Activated CD4-positive, alpha-beta T cell treated with anti-CD3 and anti-CD28 coated beads, Interleukin-2, Interleukin-6, amounts not matched to agents 100 ng/mL and 50 ng/mL, durations not matched to agents 16 hours and 8 hours (primary cell): ENCODE measurements around the gene ELMO2.

Experiments
- DNase-seq: peaks from one replicate; pipeline ENCODE4 v3.0.0-alpha.2; 2020

Gene ELMO2

DNA sequence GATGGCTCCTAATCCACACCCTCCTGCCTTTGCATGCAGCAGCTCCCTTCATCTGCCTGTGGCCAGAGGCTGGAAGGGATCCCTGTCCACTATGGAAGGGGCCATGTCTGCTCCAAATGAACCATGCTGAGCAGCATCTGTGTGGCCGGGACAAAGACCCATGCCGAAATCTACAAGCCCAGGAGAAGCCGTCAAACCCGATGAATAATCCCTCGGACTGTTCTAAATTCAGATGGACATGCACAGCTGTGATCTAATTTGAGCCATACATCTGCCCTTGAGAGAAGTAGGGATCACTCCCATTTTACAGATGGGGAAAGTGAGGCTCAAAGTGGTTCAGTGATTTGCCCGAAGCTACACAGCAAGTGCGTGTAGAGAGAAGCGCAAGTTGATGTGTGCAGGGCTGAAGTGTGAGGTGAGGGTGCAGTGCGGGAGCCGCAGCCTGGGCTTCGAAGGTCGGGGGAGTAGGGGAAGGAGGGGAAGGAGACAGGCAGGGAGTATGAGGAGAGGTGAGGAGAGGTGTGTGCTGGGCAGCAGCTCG is 75.5 kb downstream of the ELMO2 start:
- no peak for DNase-seq

DNA sequence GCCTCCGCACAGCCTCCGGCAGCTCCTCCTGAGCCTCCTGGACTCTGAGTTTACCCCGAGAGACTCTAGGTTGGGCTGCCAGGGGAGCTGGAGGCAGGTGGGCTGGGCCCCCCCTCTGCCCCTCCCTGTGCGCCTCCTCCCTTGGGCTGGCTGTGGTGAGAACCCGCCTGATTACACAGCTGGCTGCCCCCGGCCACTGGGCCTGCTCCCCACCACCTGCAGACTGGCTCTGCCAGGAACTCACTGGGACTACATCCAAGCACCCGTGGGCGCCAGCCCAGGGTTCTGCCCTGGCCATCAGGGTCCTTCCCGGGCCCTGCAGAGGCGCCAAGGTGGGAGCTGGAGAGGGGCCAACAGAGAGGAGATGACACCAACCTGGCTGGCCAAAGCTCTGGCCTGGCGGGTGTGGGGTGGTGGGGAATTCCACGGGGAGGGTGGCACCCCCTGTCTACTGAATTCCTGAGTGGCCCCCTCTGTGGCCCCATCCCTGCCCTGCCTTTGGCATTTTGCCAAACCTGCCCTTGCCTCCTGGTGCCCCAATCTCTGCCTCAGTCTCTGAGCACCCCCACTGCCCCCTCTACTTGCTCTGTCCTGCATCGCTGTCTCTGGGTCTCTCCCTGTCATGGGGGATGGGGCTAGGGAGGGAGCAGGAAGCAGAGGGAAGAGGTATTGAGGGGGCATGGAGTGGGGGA is 76.2 kb downstream of the ELMO2 start:
- no peak for DNase-seq

DNA sequence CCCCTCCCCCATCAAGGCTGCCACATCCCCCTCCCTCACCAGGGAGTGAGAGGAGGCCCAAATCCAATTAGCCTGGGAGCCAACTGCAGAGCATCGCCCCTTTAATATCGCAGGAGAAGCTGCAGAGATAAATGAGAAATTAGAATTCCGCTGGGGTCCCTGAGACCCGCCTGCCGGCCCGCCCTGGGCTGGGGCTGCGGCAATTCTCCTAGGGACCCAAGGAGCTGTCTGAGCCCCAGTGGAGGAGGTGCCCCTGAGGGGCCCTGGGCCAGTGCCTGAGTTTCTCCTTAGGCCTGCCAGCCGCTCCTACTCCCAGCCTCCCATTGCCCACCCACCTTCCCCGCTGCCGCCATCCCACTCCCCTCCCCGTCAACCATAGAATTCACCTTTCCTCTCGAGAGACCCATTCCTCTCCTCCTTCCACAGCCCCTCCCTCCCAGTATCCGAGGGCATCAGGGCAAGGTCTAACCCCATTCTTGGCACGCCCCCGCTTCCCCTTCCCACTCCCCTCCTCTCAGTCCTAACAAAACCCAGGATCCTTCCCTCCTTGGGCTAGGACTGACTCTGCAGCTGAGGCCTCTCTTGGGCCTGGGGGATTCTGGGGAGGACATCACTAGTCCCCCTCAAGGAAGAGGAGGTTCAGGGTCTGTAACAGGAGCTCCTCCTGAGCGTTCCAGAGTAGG is 78.1 kb downstream of the ELMO2 start:
- no peak for DNase-seq

- no peak for DNase-seq
Observed at GRCh38 chr20:46327557-46327956, 78.9 kb downstream of the ELMO2 start.

DNA sequence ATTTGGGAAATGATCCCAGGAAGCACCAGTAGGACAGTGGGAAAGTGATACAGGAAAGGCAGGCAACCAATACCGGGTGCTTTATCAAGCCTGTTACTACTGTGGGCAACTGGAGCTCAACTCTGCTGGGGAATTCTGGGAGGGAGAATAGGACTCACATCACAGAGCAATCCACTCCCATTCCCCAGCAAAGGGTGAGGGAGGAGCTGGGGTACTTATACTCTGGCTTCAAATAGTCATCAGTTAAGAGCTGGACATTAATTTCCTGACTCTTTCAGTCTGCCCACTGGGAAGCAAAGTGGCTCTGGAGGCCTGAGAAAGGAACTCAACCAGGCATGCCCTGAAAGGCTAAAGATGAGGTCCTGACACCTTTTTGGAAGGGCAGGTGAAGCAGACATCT is 80.6 kb downstream of the ELMO2 start:
- no peak for DNase-seq

DNA sequence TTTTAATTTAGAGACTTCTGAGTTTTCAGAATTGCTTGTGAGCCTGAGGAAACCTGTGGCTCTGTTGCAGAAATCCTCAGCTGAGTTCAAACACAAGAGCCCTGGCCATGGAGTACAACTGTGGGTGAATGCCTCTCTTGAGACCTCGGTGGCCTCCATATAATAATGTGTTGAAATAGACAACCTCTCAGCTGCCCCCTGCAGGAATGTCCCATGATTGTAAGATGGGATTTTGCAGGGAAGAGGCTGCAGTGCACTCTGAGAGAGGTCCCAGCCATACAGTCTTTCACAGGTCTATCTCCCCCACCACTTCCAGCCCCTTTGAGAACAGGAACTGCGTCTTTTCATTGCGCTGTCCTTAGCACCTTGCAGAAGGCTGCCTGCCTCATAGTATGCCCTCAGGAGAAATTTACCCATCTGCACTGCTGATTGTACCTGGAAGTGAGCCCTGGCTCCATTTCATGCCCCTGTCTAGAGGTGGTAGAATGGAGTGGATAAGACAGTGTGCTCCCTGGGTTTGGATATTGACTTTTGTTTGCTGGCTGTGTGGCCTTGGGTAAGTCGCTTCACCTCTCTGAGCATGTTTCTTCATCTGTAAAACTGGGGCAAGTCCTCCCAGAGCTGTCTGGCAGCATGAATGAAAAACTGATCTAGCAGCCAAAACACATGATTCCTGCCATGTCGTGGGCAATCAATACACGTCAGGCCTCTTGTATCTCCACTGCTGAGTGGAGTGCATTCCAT is 81.3 kb downstream of the ELMO2 start:
- peak; percentile 15 for DNase-seq

DNA sequence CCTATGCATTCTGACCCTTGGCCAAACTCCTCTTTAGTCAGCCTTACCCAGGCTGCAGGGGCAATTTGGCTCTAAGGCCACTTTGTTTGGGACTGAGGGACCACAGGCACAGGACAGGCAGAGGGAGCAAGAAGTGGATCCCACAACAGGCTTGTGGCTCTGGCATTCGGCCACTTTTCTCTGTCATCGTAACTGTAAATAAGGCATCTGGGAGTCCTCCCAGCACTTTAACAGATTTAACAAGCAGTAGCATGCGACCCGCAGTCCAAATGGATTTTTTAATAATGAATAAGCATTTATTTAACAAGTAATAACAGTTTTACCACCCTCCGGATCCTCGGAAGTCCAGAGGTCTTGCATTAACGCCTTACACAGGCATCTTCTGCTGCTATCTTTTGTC is 82.0 kb downstream of the ELMO2 start:
- DNase-seq, result no peak

DNA sequence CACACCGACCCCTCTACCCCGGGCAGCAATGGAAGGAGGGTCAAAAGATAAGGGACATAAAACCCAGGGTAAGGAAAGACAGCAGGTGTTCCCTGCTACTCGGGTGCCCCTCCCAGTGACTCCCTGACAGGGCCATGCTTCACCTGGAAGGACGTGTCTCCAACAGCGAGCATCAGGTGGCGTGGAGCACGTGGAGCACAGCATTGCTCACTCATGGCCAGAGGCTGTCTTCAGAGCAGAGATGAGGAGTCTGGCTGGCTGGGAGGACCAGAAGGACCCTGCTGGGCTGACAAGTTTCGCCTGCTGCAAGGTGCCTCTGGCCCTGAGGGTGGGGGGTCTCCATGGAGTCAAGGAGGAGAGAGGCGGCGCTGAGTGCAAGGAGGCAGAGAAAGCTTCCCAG is 82.9 kb downstream of the ELMO2 start:
- DNase-seq, result no peak

DNA sequence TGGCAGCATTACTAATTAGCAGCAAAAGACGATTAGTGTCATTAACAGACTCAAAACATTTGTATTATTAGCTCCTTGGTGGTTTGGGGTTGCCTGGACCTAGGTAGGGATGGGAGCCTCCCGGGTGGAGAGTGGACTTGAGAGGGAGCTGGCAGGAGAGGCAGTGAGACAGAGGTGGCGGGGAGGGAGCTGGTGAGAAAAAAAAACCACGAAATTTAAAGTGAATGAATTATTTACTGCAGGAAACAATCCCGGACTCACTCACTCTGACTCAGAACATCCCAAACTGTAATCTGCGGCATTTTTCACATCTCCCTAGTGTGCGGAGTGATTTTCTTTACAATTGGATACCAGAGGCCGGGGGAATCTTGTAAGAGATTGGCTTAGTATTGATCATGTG is 83.8 kb downstream of the ELMO2 start:
- DNase-seq, result no peak

DNA sequence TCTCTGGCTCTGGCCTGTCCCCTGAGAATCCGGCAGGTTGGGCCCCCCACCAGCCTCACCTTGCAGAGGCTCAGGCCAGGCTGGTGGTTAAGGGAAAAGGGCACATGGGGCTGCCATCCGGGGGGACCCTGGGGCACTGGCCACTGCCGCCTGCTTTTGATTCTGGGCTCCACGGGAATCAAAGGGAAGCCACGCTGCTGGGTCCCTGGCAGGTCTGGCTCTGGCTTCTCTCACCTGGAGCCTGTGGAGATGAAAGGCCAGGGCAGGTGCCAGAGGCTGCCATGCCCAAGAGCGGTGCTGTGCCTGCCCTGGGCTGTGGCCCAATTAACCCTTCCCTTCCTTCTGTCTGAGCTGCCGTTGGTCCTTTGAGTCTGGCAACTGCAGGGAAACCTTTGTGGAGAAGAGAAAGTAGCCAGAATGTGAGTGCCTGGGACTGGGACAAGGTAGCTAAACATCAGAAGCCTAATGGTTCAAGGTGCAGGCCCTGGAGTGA is 88.7 kb downstream of the ELMO2 start:
- DNase-seq, result no peak

DNA sequence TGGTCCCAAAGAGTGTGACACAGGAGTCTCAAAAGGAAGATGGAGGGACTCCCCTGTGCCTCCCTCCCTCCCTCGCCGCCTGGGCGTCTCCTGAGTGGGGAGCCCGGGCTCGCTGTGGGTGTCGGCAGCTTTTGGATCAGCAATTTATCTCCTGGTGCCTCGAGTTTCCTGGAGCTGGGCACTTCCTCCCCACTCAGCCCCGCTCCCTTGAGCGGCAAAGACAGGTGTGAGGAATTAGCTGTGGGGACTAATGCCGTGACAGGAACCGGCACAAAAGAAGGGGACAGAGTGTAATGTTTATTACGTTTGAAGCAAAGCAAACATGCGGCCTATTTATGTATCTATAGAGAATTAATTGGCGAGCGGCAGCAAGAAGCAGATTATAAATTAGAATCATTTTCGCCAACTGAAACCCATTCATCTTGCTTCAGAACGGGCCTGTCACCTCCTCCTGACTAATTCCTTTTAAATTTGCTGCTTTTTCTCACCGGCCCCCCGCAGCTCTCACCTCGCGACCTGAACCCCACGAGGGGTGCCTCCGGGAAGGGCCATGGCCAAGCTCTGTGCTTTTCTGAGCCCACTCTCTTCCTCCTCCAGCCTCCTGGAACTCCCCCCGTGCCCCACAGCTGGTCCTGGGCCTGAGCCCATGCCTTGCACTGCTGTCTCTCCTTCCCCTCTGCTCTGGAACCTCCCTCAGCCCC is 89.3 kb downstream of the ELMO2 start:
- no peak for DNase-seq
